Kidney epithelial cell (primary cell): ENCODE measurements around the gene GORAB. TPM values are rescaled to one million over a fixed set of nuclear protein-coding genes. Genes with fewer than 3 reads are reported as not detected.

Source experiments
- DNase-seq: peaks from one replicate; pipeline ENCODE4 v3.0.0-alpha.2; 2010; ENCODE audit warnings: low read depth
- H3K27me3 ChIP-seq: 2 replicates; pipeline ENCODE4 v1.6.0; 2011; ENCODE audit warnings: low read length; ENCODE audit not compliant: control insufficient read depth, insufficient read depth
- H3K36me3 ChIP-seq: 2 replicates; pipeline ENCODE4 v1.5.1; 2011; ENCODE audit warnings: low read length; ENCODE audit not compliant: control insufficient read depth, insufficient read depth
- H3K4me3 ChIP-seq: 2 replicates; pipeline ENCODE4 v1.5.1; 2011; ENCODE audit warnings: low read depth, mild to moderate bottlenecking, control low read depth, low read length
- total RNA-seq: library from RNA; depleted of rRNA; stranded (reverse); fragments of >200 nt; gene quantifications from 2 replicates; pipeline ENCODE4 v1.2.3, GENCODE V29; 2015
- TF ChIP-seq, protein P1 (sequence below): IDR thresholded peaks from 2 replicates; pipeline ENCODE4 v1.5.1; 2011; ENCODE audit warnings: mild to moderate bottlenecking, moderate library complexity, low read length, control low read depth, inconsistent platforms; ENCODE audit not compliant: insufficient read depth, poor library complexity, severe bottlenecking

The GORAB gene
- total RNA-seq, 1 donor from 2014 or later = 10.5 TPM

DNA sequence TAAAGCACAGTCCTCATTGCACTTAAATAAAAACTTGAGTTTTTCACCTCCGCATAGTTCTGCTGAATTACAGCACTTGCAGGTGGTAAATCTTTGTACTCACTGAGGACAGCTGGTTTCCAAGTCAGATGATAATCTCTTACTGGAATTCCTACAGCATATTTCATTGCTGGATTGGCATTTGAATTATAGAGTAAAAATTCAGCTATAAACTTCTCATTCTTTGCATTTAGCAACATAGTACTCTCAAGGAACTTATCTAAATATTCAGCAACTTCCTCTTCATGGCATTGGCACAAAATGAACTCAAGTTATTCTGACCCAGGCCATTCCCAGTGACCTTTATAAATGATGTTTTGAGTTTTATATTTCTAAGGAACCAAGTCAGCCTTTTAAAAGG, 23.4 kb downstream of the GORAB start:
- no peak for DNase-seq
- no peak overlapping the region for H3K4me3 ChIP-seq
- no peaks in the 10 kb centered on the region for H3K27me3 ChIP-seq
- TF ChIP-seq, protein P1, sequence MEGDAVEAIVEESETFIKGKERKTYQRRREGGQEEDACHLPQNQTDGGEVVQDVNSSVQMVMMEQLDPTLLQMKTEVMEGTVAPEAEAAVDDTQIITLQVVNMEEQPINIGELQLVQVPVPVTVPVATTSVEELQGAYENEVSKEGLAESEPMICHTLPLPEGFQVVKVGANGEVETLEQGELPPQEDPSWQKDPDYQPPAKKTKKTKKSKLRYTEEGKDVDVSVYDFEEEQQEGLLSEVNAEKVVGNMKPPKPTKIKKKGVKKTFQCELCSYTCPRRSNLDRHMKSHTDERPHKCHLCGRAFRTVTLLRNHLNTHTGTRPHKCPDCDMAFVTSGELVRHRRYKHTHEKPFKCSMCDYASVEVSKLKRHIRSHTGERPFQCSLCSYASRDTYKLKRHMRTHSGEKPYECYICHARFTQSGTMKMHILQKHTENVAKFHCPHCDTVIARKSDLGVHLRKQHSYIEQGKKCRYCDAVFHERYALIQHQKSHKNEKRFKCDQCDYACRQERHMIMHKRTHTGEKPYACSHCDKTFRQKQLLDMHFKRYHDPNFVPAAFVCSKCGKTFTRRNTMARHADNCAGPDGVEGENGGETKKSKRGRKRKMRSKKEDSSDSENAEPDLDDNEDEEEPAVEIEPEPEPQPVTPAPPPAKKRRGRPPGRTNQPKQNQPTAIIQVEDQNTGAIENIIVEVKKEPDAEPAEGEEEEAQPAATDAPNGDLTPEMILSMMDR = no peak
- H3K36me3 ChIP-seq = no peaks in the 10 kb centered on the region

- no peak overlapping the region for H3K4me3 ChIP-seq
- TF ChIP-seq, protein P1 = no peak
- DNase-seq = no peak
These were observed 25.0 kb downstream of the GORAB start for GRCh38 chr1:170556917-170557316.

GRCh38 chr1:170558731-170559130, 26.8 kb downstream of the GORAB start:
- DNase-seq = no peak
- TF ChIP-seq, protein P1 = no peak
- no peak overlapping the region for H3K4me3 ChIP-seq
- H3K27me3 ChIP-seq = no peaks in the 10 kb centered on the region
- no peaks in the 10 kb centered on the region for H3K36me3 ChIP-seq

More at GRCh38 chr1:170556917-170557316, 25.0 kb downstream of the GORAB start:
- H3K36me3 ChIP-seq = no peaks in the 10 kb centered on the region
- no peaks in the 10 kb centered on the region for H3K27me3 ChIP-seq

DNA sequence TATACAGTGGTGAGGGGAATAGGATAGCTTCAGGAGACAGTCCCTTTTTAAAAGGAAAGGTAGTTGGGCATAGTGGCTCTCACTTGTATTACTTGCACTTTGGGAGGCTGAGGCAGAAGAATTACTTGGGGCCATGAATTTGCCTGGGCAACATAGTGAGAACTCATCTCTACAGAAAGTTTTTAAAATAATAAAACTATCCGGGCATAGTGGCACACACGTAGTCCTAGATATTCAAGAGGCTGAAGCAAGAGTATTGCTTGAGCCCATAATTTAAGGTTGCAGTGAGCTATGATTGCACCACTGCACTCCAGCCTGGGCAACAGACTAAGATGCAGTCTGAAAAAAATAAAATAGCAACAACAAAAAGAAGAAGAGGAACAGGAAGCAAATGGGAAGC, 27.2 kb downstream of the GORAB start:
- Histone ChIP-seq H3K36me3 (no peaks in the 10 kb centered on the region), H3K4me3 (no peak overlapping the region), H3K27me3 (no peaks in the 10 kb centered on the region)
- TF ChIP-seq, protein P1 = no peak
- DNase-seq = no peak

DNA sequence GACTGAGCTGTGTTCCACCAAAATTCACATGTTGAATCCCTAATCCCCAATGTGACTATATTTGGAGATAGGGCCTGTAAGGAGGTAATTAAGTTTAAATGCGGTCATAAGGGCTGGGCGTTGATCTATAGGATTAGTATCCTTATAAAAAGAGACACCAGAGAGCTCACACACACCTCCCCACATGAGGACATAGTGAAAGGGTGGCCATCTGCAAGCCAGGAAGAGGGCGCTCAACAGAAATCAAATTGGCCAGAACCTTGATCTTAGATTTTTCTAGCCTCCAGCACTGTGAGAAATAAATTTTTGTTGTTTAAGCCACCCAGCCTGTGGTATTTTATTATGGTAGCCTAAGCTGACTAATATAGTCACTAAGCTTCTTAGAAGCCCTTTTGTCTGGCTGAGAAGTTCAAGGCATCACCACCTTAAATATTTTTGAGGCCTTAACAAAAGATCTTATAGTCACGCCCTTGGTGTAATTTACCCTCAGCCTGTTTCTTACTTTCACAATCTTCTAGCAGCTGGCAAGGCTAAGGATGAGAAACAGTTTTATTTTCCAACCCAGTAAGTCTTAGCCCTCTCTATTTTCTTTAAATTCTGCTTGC, 28.8 kb downstream of the GORAB start:
- DNase-seq = no peak
- no peak overlapping the region for H3K4me3 ChIP-seq
- H3K36me3 ChIP-seq = no peaks in the 10 kb centered on the region
- no peaks in the 10 kb centered on the region for H3K27me3 ChIP-seq
- TF ChIP-seq, protein P1 = no peak

DNA sequence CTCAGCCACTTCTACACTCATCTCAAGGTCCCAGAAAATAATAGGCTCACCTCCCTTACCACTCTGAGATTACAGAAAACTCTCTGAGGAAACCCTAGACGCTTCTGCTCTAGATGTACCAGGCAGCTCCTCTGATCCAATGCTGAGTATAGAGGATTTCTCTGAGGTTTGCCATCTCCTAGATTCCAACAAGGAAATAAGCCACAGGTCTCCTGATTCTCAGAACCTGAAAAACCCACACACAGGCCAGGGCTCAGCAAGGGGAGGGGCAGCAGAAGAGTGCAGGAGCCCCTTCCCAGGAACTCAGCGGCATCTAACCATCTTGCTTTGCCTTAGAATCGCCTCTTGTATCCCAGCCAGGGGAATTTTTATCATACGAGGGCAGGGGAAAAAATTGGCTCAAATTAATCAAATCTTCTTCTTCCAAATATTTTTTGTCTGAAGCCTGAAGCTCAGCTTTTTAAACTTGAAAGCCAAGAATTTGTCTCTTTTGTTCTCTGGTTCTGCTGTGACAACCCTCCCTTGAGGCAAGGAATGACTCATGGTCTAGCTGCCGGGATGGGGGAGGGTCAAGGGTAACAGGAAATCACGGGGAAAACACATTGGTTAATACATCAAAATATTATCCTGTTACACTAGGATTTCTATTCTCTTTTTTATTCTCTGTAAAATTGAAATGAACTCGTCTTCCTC, 30.8 kb downstream of the GORAB start:
- no peaks in the 10 kb centered on the region for H3K27me3 ChIP-seq
- DNase-seq = peak; percentile 38
- TF ChIP-seq, protein P1 = no peak
- no peaks in the 10 kb centered on the region for H3K36me3 ChIP-seq
- no peak overlapping the region for H3K4me3 ChIP-seq
